Fibroblast of villous mesenchyme (primary cell): ENCODE data around the gene YWHAG. TPM values are rescaled to one million over a fixed set of nuclear protein-coding genes. Genes with fewer than 3 reads are reported as not detected.

Experiments used
- DNase-seq: peaks from one replicate; pipeline ENCODE4 v3.0.0-alpha.2; 2010; ENCODE audit warnings: low read depth
- H3K4me3 ChIP-seq: 2 replicates; pipeline ENCODE4 v1.5.1; 2011; ENCODE audit warnings: low read depth, mild to moderate bottlenecking, low read length
- CTCF ChIP-seq: IDR thresholded peaks from 2 replicates; pipeline ENCODE4 v1.5.1; 2012; ENCODE audit warnings: low read depth, mild to moderate bottlenecking, low read length; ENCODE audit not compliant: insufficient read depth
- total RNA-seq: library from RNA; depleted of rRNA; stranded (reverse); fragments of >200 nt; gene quantifications from 2 replicates; pipeline ENCODE4 v1.2.3, GENCODE V29; 2012

The YWHAG gene
- total RNA-seq, 1 donor: 141 TPM

DNA sequence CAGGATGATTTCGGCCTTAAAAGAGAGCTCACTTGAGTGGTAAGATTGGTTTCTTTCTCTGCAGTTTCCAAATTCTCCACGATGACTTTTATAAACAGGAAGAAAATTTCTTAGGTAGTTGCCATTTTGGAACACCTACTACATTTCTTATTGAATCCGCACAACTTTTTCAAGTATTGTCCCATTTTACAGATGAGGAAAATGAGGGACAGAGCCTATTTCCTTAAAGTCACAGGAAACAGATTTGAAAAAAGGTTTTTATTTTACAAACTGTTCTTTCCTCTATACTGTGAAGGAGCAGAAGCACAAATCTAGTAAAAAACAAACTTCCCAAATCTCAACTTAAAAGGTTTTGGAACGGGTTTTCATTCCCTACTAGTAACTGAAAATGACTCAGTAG is 2.7 kb downstream of the YWHAG start:
- H3K4me3 ChIP-seq: no peak overlapping the region
- TF ChIP-seq CTCF: no peak
- no peak for DNase-seq

DNA sequence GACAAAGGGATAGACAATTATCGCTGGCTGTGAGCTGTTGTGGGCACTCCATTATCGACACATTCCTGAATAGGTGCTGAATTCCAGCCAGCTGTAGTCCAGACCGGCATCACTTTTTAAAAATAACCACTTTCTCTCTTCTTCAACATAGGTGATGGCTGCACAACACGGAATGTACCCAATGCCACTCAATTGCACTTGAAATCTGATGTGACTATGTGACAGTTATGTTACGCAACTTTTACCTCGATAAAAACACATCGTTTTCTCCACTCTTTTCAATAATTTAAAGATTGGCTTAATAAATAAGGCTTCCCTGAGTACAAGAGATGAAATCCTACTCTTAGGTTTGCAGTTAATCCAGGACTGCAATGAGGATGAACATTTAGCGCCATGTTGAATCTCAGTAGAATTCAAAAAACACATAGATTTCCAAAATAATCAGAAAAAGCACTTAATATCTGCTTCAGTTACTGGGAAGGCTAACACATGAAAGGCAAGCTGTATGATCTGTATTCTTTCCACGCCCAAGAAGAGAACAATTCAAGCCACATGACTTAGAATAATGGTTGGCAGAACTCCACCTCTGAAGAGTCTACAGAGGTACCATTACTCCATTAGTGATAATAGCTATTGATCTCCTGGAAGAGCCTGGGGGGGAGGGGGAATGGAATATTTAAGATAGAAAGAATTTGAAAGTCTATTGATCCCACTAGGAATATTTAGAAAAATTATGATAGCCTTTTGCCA is 3.6 kb downstream of the YWHAG start:
- DNase-seq: no peak
- no peak for TF ChIP-seq CTCF
- H3K4me3 ChIP-seq: no peak overlapping the region

DNA sequence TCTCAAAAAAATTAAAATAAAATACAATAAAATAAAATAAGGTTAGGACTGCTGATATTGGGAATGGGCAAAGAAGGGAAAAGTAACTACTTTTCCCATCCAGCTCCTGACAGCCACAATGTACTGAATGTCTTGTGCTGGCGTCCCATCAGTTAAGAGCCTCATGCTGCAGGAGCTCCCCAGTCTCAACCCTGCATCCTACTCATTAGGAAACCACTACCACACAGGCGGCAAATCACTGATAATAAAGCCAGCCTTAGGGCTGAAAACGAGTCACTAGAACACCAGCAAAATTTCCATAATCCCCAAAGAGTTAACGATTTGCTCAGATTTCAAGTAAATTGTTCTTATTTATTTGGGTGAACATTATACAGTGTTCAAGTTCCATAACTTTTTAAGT is 4.3 kb downstream of the YWHAG start:
- DNase-seq: no peak
- no peak for TF ChIP-seq CTCF
- H3K4me3 ChIP-seq: no peak overlapping the region

DNA sequence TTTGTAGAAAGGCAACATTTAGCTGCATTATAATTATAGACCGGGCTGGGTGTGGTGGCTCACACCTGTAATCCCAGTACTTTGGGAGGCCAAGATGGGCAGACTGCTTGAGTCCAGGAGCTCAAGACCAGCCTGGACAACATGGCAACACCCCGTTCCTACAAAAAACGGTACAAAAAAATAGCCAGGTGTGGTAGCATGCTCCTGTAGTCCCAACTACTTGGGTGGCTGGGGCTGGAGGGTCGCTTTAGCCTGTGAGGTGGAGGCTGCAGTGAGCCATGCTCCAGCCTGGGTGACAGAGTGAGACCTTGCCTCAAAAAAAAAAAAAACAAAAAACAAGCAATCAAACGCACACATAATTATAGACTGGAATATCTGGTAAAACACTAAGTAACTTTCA is 5.0 kb downstream of the YWHAG start:
- no peak for DNase-seq
- no peak for TF ChIP-seq CTCF
- H3K4me3 ChIP-seq: no peak overlapping the region

- no peak overlapping the region for H3K4me3 ChIP-seq
- peak; percentile 63 for DNase-seq
- no peak for TF ChIP-seq CTCF
These were observed 6.6 kb downstream of the YWHAG start for GRCh38 chr7:76352193-76352592.

- no peak for TF ChIP-seq CTCF
- H3K4me3 ChIP-seq: no peak overlapping the region
These were observed 7.4 kb downstream of the YWHAG start for GRCh38 chr7:76351372-76351771.

More at GRCh38 chr7:76351372-76351771, 7.4 kb downstream of the YWHAG start:
- DNase-seq: no peak
